NT2/D1 (cell line): Measurements from ENCODE around the gene ZNF486.

ENCODE experiments used
- SUZ12 ChIP-seq: IDR thresholded peaks from 2 replicates; pipeline ENCODE4 v1.6.1; 2011; ENCODE audit not compliant: insufficient read length, insufficient read depth; ENCODE audit errors: extremely low read depth
- YY1 ChIP-seq: IDR thresholded peaks from 2 replicates; pipeline ENCODE4 v1.6.1; 2011; ENCODE audit not compliant: insufficient read length, insufficient read depth
- ZNF274 ChIP-seq: IDR thresholded peaks from 2 replicates; pipeline ENCODE4 v1.6.1; 2011; ENCODE audit warnings: mild to moderate bottlenecking, low read depth, low read length

DNA sequence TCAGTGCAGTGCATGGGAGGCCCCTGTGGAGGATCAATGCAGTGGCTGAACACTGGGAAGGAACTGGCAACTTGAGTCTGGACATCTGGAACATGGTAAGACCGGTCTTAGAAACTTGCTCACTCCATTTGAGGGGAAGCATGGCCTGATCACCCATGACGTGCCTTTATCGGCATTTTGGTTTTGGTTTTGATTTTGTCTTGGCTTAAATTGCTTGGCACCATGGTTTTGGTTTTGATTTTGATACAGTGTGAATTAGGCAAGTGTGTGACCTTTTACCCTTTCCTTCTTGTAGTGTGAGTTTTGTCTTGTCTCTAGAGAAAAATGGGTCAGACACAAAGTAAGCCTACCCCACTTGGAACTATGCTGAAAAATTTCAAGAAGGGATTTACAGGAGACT, 77.3 kb downstream of the ZNF486 start:
- TF ChIP-seq ZNF274 (no peak), YY1 (no peak), SUZ12 (no peak)
